HepG2 (cell line): ENCODE data around the gene PBX1. TPM values are rescaled to one million over a fixed set of nuclear protein-coding genes. Genes with fewer than 3 reads are reported as not detected.

Experiments
- ATAC-seq: fragments of 200-7000 bp; cut with Tn5 transposase; 3 replicates; pipeline ENCODE4 v1.9.1; 2020; ENCODE audit warnings: mild to moderate bottlenecking, moderate library complexity
- Bru-seq: library from RNA; stranded (reverse); fragments of 400-500 nt; gene quantifications from one replicate; lab custom pipeline; 2021; lab: Mats Ljungman, UMichigan
- BruChase-seq, 2 experiments: library from RNA; stranded (reverse); fragments of 400-500 nt; gene quantifications; one replicate each; lab custom pipeline; 2021; lab: Mats Ljungman, UMichigan
- BruUV-seq: library from RNA; stranded (reverse); fragments of 400-500 nt; replicated peaks from 2 replicates; lab custom pipeline; 2021; lab: Mats Ljungman, UMichigan
- CTCF ChIA-PET: fragments of 300-600 bp; formaldehyde crosslinking; extraction: SDS; loops from one replicate; lab custom pipeline; 2021; ENCODE audit warnings: low total read pairs, inconsistent platforms, low intra/inter-chr PET ratio; lab: Yijun Ruan, JAX
- POLR2A ChIA-PET: fragments of 350-600 bp; sonication (Branson Sonifier 250); formaldehyde crosslinking; loops from one replicate; lab custom pipeline; 2020; ENCODE audit warnings: antibody characterized with exemption, inconsistent platforms; lab: Yijun Ruan, JAX
- DNase-seq: peaks from one replicate; pipeline ENCODE4 v3.0.0-alpha.2; 2015; ENCODE audit warnings: low spot score
- FAIRE-seq: peaks from 3 replicates; lab custom pipeline; 2011; peaks lifted over from hg19 to GRCh38; lab: Jason Lieb, UNC
- H2AFZ ChIP-seq: one replicate; pipeline ENCODE4 v1.6.1; 2011; ENCODE audit warnings: low read length, inconsistent platforms
- H3K27ac ChIP-seq: fragments of 300-600 bp; 3 replicates; pipeline ENCODE4 v1.8.0; 2011; ENCODE audit warnings: mixed run types, mild to moderate bottlenecking, mixed read lengths, low read length, inconsistent platforms; ENCODE audit not compliant: insufficient read depth; ENCODE audit errors: extremely low read length
- H3K27me3 ChIP-seq, 2 experiments: fragments of 200-600 bp in 1 of 2; 2 replicates in 1 of 2; 3 replicates in 1 of 2; pipeline versions ENCODE4 v1.6.0 to v1.8.0; 2011; ENCODE audit warnings: low read length in 2 of 2, mild to moderate bottlenecking in 2 of 2, moderate library complexity in 2 of 2, inconsistent platforms in 1 of 2; ENCODE audit not compliant: insufficient read depth in 2 of 2, control insufficient read depth in 1 of 2
- H3K36me3 ChIP-seq, 2 experiments: fragments of 200-600 bp in 1 of 2; replicated peaks in 1 of 2; 2 replicates in 1 of 2; 3 replicates in 1 of 2; pipeline versions ENCODE4 v1.5.1 to v1.8.0; 2011; ENCODE audit warnings: low read length in 2 of 2, inconsistent platforms in 1 of 2; ENCODE audit not compliant: insufficient read depth in 2 of 2, control insufficient read depth in 1 of 2
- H3K4me1 ChIP-seq: 2 replicates; pipeline ENCODE4 v1.5.1; 2012; ENCODE audit warnings: low read length, inconsistent platforms; ENCODE audit not compliant: insufficient read depth
- H3K4me2 ChIP-seq: 2 replicates; pipeline ENCODE4 v1.6.0; 2011; ENCODE audit warnings: low read depth, low read length, inconsistent platforms
- H3K4me3 ChIP-seq, 3 experiments: fragments of 200-600 bp in 1 of 3; sonication (generic), shearing (Covaris generic) in 1 of 3; replicated peaks in 1 of 3; 2 replicates each; pipeline ENCODE4 v1.5.1; 2011 to 2016; ENCODE audit warnings: low read length in 3 of 3, inconsistent platforms in 2 of 3, low read depth in 2 of 3, mild to moderate bottlenecking in 2 of 3, control low read depth in 1 of 3, mixed read lengths in 1 of 3; ENCODE audit not compliant: insufficient read depth in 1 of 3
- H3K79me2 ChIP-seq: one replicate; pipeline ENCODE4 v1.6.1; 2011; ENCODE audit warnings: low read length, inconsistent platforms; ENCODE audit not compliant: insufficient read depth
- H3K9ac ChIP-seq: 2 replicates; pipeline ENCODE4 v1.6.0; 2011; ENCODE audit warnings: mild to moderate bottlenecking, low read depth, low read length, inconsistent platforms; ENCODE audit not compliant: insufficient read depth
- H3K9me3 ChIP-seq: 2 replicates; pipeline ENCODE4 v1.5.1; 2012; ENCODE audit warnings: mild to moderate bottlenecking, low read length
- H4K20me1 ChIP-seq: 2 replicates; pipeline ENCODE4 v1.6.0; 2011; ENCODE audit warnings: inconsistent platforms, mild to moderate bottlenecking, low read length, moderate library complexity; ENCODE audit not compliant: insufficient read depth
- ELF1 ChIP-seq: sonication (generic); formaldehyde crosslinking; IDR thresholded peaks from 2 replicates; pipeline ENCODE4 v1.4.0; 2020; ENCODE audit warnings: missing genetic modification reagents
- HNF4A ChIP-seq: sonication (generic); formaldehyde crosslinking; IDR thresholded peaks from 2 replicates; pipeline ENCODE4 v1.4.0; 2020; ENCODE audit warnings: missing genetic modification reagents
- KAT2B ChIP-seq: fragments of 150-350 bp; IDR thresholded peaks from 2 replicates; pipeline ENCODE4 v1.6.1; 2014; ENCODE audit warnings: low read depth, low read length, borderline replicate concordance
- MAZ ChIP-seq, 2 experiments: sonication (generic) in 1 of 2; formaldehyde crosslinking in 1 of 2; IDR thresholded peaks; 2 replicates each; pipeline versions ENCODE4 v1.5.0 to v1.6.1; 2012 to 2020; ENCODE audit warnings: low read depth in 2 of 2, mild to moderate bottlenecking in 2 of 2, borderline replicate concordance in 1 of 2, improper control_type of control experiment in 1 of 2, low read length in 1 of 2, missing genetic modification reagents in 1 of 2, moderate library complexity in 1 of 2
- NFYC ChIP-seq: IDR thresholded peaks from 2 replicates; pipeline ENCODE4 v1.6.1; 2016; ENCODE audit warnings: missing genetic modification reagents, missing compliant biosample characterization
- PRMT3 ChIP-seq: sonication (generic); formaldehyde crosslinking; IDR thresholded peaks from 2 replicates; pipeline ENCODE4 v1.8.1; 2022; ENCODE audit warnings: low read depth, mild to moderate bottlenecking, moderate library complexity, missing genetic modification reagents, borderline replicate concordance
- SP1 ChIP-seq, 2 experiments: fragments of 450-650 bp in 1 of 2; sonication (generic) in 1 of 2; formaldehyde crosslinking in 1 of 2; IDR thresholded peaks; 2 replicates each; pipeline versions ENCODE4 v1.4.0 to v1.6.1; 2016 to 2020; ENCODE audit warnings: missing genetic modification reagents in 1 of 2
- THAP9 ChIP-seq: sonication (generic); formaldehyde crosslinking; IDR thresholded peaks from 2 replicates; pipeline ENCODE4; 2020; ENCODE audit warnings: missing genetic modification reagents, mild to moderate bottlenecking, borderline replicate concordance
- ZFP37 ChIP-seq: sonication (generic); formaldehyde crosslinking; IDR thresholded peaks from 2 replicates; pipeline ENCODE4 v1.4.0; 2020; ENCODE audit warnings: missing genetic modification reagents, borderline replicate concordance
- ZMYM4 ChIP-seq: sonication (generic); formaldehyde crosslinking; IDR thresholded peaks from 2 replicates; pipeline ENCODE4 v1.8.1; 2023; ENCODE audit warnings: mild to moderate bottlenecking, missing genetic modification reagents
- ZNF235 ChIP-seq: sonication (generic); formaldehyde crosslinking; IDR thresholded peaks from 2 replicates; pipeline ENCODE4 v1.8.1; 2023; ENCODE audit warnings: mild to moderate bottlenecking, missing genetic modification reagents, borderline replicate concordance
- ZNF597 ChIP-seq: sonication (generic); formaldehyde crosslinking; IDR thresholded peaks from 2 replicates; pipeline ENCODE4 v1.5.0; 2020; ENCODE audit warnings: missing genetic modification reagents
- ZNF7 ChIP-seq: IDR thresholded peaks from 2 replicates; pipeline ENCODE4 v1.6.1; 2016; ENCODE audit warnings: missing biosample characterization, missing genetic modification reagents
- WGBS: methylation state at CpG from one replicate; pipeline ENCODE4 v1.1.6; 2017; ENCODE audit warnings: low lambda C conversion rate; 5-methylcytosine and 5-hydroxymethylcytosine counted together
- in situ Hi-C: cut with HindIII; loops from 2 replicates; pipeline ENCODE4 v1.10.0; 2017; ENCODE audit warnings: low pct_unique_long_range_greater_than_20kb; ENCODE audit not compliant: extremely low pct_ligation_motif_present
- intact Hi-C: fragments of 100-400 bp; cut with micrococcal nuclease; formaldehyde crosslinking; loops from one replicate; pipeline ENCODE4 v1.10.0; 2022; ENCODE audit not compliant: unreplicated experiment
- long read RNA-seq, 2 experiments: library from RNA in 1 of 2; library from polyadenylated mRNA in 1 of 2; stranded (forward) in 1 of 2; unstranded in 1 of 2; transcript quantifications; one replicate each; pipeline ENCODE4 v2.0.0, GENCODE V29; 2019 to 2022
- polyA minus RNA-seq, 3 experiments: library from RNA; depleted of rRNA, polyadenylated mRNA; stranded (reverse); fragments of >200 nt; gene quantifications; 2 replicates each; pipeline ENCODE4 v1.2.3, GENCODE V29; 2011; ENCODE audit warnings: low replicate concordance in 1 of 3
- polyA plus RNA-seq, 8 experiments: library from polyadenylated mRNA; depleted of rRNA in 3 of 8; stranded (reverse) in 7 of 8; unstranded in 1 of 8; fragments of >200 nt; fragmentation: Illumina TruSeq in 4 of 8; extraction: Trizol in 4 of 8; gene quantifications; 2 replicates each; pipeline versions ENCODE4 v1.2.1 to v1.2.3, GENCODE V29; 2011 to 2016; ENCODE audit warnings: low read depth in 4 of 8, missing spikeins in 1 of 8, mixed read lengths in 1 of 8; ENCODE audit not compliant: insufficient read depth in 1 of 8
- total RNA-seq, 5 experiments: library from RNA; depleted of rRNA; stranded (reverse); fragments of >200 nt; fragmentation: Illumina TruSeq; extraction: Trizol; gene quantifications; 2 replicates each; pipeline ENCODE4 v1.2.3, GENCODE V29; 2016; ENCODE audit warnings: low read depth in 1 of 5

The PBX1 gene
- total RNA-seq (2016; rRNA removed; fragmentation: Illumina TruSeq; extraction: Trizol) (not detected in 2 replicates), polyA plus RNA-seq (2011; rRNA removed) (0.24 TPM in 1 of 2 replicates, not detected in the other), polyA minus RNA-seq (2011; rRNA and poly(A)+ RNA removed; ENCODE audit: low replicate concordance) (68.0 TPM in 1 of 2 replicates, not detected in the other), Bru-seq, nascent RNA (percentile 15 among the genes with signal in this experiment), BruChase-seq, experiment 1, labeled RNA remaining after a 6-hour chase (percentile 19 among the genes with signal in this experiment), BruChase-seq, experiment 2, labeled RNA remaining after a 2-hour chase (percentile 15 among the genes with signal in this experiment)
- total RNA-seq (2016; cell fraction: cytosol; rRNA removed; fragmentation: Illumina TruSeq; extraction: Trizol; ENCODE audit: low read depth) = not detected in 2 replicates
- total RNA-seq (2016; cell fraction: insoluble cytoplasmic fraction; rRNA removed; fragmentation: Illumina TruSeq; extraction: Trizol) = not detected in 2 replicates
- 0.03 TPM in 1 of 2 replicates, not detected in the other for total RNA-seq (2016; cell fraction: membrane; rRNA removed; fragmentation: Illumina TruSeq; extraction: Trizol)
- not detected in 2 replicates for total RNA-seq (2016; cell fraction: nucleus; rRNA removed; fragmentation: Illumina TruSeq; extraction: Trizol)
- under 0.01 and 0.01 TPM in 2 replicates for polyA plus RNA-seq (2011; cell fraction: cytosol; rRNA removed)
- not detected in 2 replicates for polyA plus RNA-seq (2011; cell fraction: nucleus; rRNA removed)
- 0.03 and 0.09 TPM in 2 replicates for polyA plus RNA-seq (2012)
- polyA plus RNA-seq (2016; cell fraction: cytosol; fragmentation: Illumina TruSeq; extraction: Trizol; ENCODE audit: low read depth) = 0.08 TPM in 1 of 2 replicates, not detected in the other
- polyA plus RNA-seq (2016; cell fraction: insoluble cytoplasmic fraction; fragmentation: Illumina TruSeq; extraction: Trizol; ENCODE audit: low read depth) = 0.15 TPM in 1 of 2 replicates, not detected in the other
- 0.18 TPM in 1 of 2 replicates, not detected in the other for polyA plus RNA-seq (2016; cell fraction: membrane; fragmentation: Illumina TruSeq; extraction: Trizol; ENCODE audit: low read depth)
- polyA plus RNA-seq (2016; cell fraction: nucleus; fragmentation: Illumina TruSeq; extraction: Trizol; ENCODE audit: insufficient read depth, low read depth) = not detected in 2 replicates
- 0.30 TPM in 1 of 2 replicates, not detected in the other for polyA minus RNA-seq (2011; cell fraction: cytosol; rRNA and poly(A)+ RNA removed)
- 0.12 and 0.13 TPM in 2 replicates for polyA minus RNA-seq (2011; cell fraction: nucleus; rRNA and poly(A)+ RNA removed)
- long read RNA-seq, experiment 1 = 0 reads
- long read RNA-seq, experiment 2 = 0 reads

DNA sequence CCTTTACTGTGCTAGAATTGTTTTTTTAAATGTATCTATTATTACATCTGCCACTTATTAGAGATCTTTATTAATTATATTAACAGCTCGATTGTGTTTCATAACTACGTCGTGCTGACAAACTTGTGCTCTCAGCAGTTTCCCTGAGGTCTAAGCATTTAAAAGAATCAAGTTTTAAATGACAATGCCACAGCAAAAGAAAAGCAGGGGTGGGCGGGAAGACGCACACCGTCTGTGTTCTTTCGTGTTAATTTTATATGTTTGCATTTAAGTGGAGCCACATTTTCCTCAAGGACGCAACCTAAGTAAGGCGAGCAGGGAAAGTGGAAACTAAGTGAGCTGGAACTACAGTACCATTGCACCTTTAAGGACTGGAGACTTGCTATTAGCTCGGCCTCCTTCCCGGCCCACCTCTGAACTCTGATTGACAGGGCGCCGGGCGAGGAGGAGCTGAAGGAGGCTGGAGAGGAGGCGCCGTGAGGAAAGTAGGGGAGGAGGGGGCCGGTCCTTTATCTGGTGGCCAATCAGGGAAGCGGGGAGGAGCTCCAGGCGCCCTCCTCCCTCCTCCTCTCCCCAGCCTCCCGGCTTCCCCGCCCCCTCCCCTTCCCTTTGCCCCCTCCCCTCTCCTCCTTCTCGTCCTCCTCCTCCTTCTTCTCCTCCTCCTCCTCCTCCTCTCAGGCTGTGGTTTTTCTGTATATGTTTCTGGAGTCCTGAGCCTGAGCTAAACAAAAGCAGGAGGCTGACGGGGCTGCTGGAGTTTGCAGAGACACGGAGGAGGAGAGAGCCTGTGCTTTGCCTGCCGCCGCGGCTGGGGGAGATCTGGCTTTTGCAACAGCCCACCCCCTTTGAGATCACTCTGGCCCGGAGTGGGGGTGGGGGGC lies at the start of gene PBX1:
TSS of gene PBX1 (plus strand) at position 724 of the 881 bp plus-strand sequence.
- POLR2A ChIA-PET = no interaction called here
- FAIRE-seq = no peak
- TF ChIP-seq ZNF235 = no peak
- TF ChIP-seq ZFP37 = no peak
- peak; percentile 35; the same call in 1 of the 2 replicates for TF ChIP-seq ZMYM4 (CRISPR knock-in tag)
- no peak for TF ChIP-seq SP1 (IDR thresholded peaks at IDR 0.05)
- peak; percentile 25; the same call in 1 of the 2 replicates for TF ChIP-seq SP1 (CRISPR knock-in tag; IDR thresholded peaks at IDR 0.05)
- TF ChIP-seq ZNF597 (CRISPR knock-in tag) = no peak
- peak; percentile 60 for TF ChIP-seq NFYC (CRISPR knock-in tag)
- TF ChIP-seq ZNF7 (CRISPR knock-in tag) = no peak
- TF ChIP-seq MAZ (IDR thresholded peaks at IDR 0.05; ENCODE audit: borderline replicate concordance, low read depth, low read length) = peak; percentile 48; the same call in 1 of the 2 replicates
- TF ChIP-seq MAZ (CRISPR knock-in tag; IDR thresholded peaks at IDR 0.05; ENCODE audit: low read depth) = no peak
- TF ChIP-seq THAP9 = no peak
- TF ChIP-seq HNF4A (CRISPR knock-in tag) = no peak
- TF ChIP-seq PRMT3 (CRISPR knock-in tag) = no peak
- no peak for TF ChIP-seq KAT2B
- no peak for TF ChIP-seq ELF1

More for the DNA sequence above, at the start of gene PBX1:
- in situ Hi-C loops = no loop called here
- Histone ChIP-seq H4K20me1 (no peaks in the 10 kb centered on the region), H3K4me2 (peak within 1 kb of the TSS; percentile 95), H3K27ac (no peak within 1 kb of the TSS), H3K4me1 (0 out of 2 replicates have a peak, but pooled peaks cover 9% of the 10 kb centered on the region), H3K9ac (no peak within 1 kb of the TSS), H3K9me3 (no peaks in the 10 kb centered on the region), H2AFZ (no peak within 1 kb of the TSS), H3K27me3 (peaks cover 0 to 13% of the 10 kb centered on the region in 2 experiments; a peak in 2 of 5 replicates), H3K79me2 (no peaks in the 10 kb centered on the region), H3K4me3 (peak within 1 kb of the TSS; percentile 48 to 65 (median 53)), H3K36me3 (no peaks in the 10 kb centered on the region)
- peak; percentile 64 for DNase-seq
- CTCF ChIA-PET = no interaction called here
- under 1% methylated on average over 26 of the region's 28 CpGs for WGBS
- peak; percentile 100 for ATAC-seq
- BruUV-seq = no TSS peak
- intact Hi-C loops = loop anchor here (2.0 kb wide), 1 partner anchor 52 kb away; no protein-coding TSS in a partner anchor
